EL (cell line): Measurements from ENCODE around the gene IPCEF1.

Experiments
- DNase-seq: peaks from one replicate; pipeline ENCODE4 v3.0.0-alpha.2; 2016

The IPCEF1 gene

DNA sequence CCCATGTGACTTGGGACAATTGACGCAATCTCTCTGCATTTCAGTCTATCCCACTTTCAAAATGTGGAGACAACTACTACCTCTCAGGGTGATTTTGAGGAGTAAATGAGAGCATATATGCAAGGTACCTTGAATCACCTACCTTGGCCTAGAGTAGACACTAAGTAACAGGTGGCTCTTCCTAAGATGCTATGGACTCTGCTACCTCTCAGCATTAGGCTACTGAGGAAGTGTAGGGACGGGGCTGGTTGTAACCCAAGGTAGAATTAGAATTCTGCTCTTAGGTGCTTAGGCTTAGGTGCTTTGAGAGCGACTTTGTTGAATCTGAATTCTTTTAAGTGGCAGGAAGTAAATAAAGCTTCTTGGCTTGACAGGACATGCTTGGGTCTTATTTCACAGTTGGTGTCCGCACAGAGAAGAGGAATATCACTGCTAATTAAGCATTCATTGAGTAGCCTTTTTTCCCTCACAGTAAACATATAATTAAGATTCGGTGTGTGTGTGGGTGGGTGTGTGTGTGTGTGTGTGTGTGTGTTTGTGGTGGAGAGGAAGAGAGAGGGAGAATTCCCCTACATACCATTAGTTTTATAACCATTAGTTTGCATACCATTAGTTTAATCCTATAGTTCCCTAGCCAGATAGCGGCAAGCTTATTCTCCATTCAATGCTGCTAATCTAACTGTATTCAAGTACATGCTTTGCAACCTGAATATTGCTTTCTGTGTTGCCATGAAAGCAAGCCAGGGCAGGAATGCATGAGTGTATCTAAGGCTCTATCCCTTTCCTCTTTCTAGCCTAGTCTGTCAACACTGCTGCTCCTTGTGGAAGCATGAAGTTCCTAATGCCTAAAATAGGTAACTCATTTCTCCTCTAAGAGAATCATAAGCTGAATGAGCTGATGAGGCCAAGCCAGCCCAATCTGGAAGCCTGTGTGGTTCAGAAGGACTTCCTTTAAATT is 112.5 kb downstream of the IPCEF1 start:
- no peak for DNase-seq

GRCh38 chr6:154242617-154243357 is 113.8 kb downstream of the IPCEF1 start:
- DNase-seq, result no peak

GRCh38 chr6:154241581-154241980 is 115.0 kb downstream of the IPCEF1 start:
- DNase-seq, result peak; percentile 14

GRCh38 chr6:154241061-154241460 is 115.5 kb downstream of the IPCEF1 start:
- DNase-seq, result peak; percentile 11

- no peak for DNase-seq
These were observed 117.2 kb downstream of the IPCEF1 start for GRCh38 chr6:154239392-154239791.

- no peak for DNase-seq
These were observed 117.8 kb downstream of the IPCEF1 start for GRCh38 chr6:154238831-154239230.

- no peak for DNase-seq
These were observed 119.8 kb downstream of the IPCEF1 start for GRCh38 chr6:154236646-154237301.

DNA sequence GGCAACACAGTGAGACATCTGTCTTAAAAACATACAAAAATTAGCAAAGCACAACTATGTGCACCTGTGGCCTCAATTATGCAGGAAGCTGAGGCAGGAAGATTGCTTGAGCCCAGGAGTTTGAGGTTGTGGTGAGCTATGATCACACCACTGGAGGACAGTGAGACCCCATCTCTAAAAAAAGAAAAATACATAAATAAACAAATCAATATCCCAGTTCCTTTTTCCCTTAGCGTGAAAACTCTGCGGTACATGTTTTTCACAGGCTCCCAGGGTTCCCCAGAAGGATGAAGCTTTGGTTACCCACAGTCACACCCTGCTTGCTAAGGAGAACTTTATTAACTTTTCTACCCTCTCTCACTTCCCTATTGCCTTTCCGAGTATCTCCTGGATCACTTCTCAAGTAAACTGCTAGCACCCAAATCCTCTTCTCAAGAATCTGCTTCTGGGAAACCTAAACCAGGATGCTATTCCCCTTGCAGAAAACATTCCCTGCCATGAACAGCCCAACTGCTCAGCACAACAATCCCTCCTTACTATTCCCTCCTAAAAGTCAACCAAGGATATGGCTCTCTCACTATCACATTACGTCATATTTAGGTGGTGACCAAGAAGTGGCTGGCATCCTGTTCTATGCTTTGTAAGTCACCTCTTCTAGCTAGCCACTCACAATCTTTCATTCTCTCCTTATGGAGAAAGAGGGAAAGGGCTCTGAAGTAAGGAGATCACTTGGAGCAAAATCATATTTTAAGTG is 122.4 kb downstream of the IPCEF1 start:
- DNase-seq, result no peak

GRCh38 chr6:154233383-154233782 is 123.2 kb downstream of the IPCEF1 start:
- DNase-seq, result no peak

DNA sequence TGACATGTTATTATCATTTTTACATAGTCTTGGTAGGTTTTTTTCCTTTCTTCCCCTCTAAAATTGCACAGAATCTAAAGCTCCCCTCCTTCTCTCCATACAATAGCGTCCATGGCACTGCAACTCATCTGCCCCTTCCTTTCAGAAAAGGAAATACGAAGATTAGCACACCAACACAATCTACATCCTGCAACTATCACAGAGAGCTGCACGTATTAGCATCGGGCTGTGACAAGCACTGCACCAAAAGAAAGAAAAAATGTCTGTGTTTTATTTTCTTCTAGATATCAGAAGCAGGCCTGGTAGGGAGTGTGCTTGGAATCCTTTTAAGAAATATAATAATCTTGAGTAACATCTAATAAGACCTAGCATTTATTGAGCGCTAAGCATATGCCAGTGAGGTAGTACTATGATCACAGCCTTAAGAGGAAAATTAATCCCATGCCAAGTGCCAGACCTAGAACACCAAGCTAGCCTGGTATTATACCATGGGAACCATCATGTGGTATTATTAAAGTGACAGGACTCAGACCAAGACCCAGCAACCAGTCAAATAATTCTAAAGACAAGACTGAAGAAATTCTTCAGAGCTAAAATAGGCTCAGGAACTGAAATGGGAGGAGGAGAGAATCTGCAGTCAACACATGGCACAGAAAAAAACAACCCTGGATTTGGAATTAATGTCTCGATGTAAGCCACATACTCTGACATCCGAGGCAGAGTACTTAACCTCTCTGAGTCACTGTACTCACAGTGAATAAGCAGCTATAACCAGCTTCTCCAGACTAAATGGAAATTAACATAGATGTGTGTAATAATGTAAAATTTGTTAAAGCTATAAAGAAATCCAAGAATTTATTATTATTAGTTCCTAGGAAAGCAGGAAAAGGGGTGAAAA is 124.3 kb downstream of the IPCEF1 start:
- DNase-seq, result peak; percentile 23

GRCh38 chr6:154230910-154231595 is 125.5 kb downstream of the IPCEF1 start:
- DNase-seq, result no peak

- no peak for DNase-seq
These were observed 126.2 kb downstream of the IPCEF1 start for GRCh38 chr6:154230393-154230792.

- no peak for DNase-seq
These were observed 126.8 kb downstream of the IPCEF1 start for GRCh38 chr6:154229786-154230185.

DNA sequence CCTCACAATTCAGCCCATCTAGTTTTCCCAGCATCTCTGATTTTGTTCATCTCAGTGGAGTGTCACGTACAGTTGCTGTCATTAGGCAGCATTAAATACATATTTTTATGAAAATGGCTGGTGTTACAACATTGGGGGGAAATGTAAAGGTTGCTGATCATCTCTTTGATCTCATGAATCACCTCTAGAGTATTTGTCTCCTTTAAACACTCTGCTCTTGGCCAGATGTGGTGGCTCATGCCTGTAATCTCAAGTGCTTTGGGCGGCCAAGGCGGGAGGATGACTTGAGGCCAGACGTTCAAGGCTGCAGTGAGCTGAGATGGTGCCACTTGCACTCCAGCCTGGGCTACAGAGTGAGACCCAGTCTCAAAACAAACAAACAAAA is 128.1 kb downstream of the IPCEF1 start:
- no peak for DNase-seq

GRCh38 chr6:154227862-154228520 is 128.6 kb downstream of the IPCEF1 start:
- DNase-seq, result no peak

DNA sequence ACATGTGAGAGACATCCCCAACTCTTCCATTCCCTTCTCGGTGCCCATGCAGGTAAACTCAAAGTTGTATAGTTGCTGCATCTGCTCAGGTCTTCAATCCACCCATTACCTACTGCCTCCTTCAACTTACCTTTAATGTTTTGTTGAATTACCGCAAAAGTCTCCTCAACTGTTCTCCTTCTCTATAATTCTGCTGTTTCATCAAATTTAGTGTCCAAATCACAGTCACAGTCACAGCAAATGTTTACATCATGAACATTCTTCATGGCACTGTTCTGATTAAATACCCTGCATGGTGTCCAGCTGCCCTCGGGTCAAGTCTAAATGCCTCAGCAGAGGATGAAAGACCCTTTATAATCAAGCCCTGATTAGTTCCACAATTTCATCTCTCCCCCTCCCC is 130.1 kb downstream of the IPCEF1 start:
- DNase-seq, result no peak

DNA sequence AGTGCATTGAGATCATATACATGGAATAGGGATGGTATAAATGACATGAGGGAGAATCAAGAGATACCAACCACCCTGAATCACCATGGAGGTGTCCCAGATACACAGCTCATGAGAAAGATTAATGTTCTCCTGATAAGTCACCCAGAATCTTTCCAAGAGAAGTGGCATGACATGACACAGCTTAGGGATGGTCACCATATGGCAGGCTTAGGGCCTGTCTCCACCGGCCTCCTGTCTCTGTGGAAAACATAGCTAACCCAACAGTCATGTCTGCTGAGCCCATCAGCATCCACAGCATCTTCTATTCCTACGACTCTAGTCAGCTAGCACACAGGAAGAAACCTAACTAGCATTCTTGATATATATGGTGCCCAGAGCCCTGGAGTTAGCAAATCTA is 133.3 kb downstream of the IPCEF1 start:
- DNase-seq, result no peak

DNA sequence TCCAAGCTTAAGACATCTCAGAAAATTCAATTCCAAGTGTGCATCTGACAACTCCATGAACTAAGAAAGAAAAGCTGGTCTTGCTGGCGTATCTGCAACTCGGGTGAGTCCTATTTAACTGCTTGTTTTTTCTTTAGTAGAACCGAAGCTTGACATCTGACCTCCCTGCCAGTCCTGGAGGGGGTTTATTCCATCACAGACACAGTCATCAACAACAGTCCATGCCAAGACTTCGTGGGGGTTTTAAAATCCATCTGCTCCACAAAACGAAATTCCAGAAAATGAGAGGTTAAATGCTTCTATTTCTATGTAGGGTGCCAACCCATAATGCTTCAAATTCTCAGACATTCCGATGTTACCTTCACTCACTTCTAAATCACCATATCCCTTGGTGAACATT is 133.9 kb downstream of the IPCEF1 start:
- DNase-seq, result no peak

GRCh38 chr6:154219250-154219649 is 137.4 kb downstream of the IPCEF1 start:
- DNase-seq, result no peak

DNA sequence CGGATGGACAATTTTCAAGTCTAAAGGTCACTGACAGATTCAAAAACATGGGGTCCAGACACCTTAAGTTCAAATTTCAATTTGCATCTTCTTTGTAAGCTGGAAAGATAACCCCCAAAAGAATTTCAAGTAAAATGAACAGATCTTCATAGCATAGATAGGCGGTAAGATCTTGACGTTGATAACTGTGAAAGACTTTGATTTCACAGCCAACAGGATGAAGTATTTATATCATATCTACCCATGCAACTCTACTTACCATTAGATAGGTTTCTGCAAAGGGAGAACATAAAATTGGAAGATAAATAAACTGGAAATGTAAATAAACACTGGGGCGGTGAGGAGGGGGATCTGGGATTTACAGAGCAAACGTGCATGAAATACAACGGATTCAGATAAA is 137.8 kb downstream of the IPCEF1 start:
- DNase-seq, result no peak

- DNase-seq, result no peak
These were observed 138.3 kb downstream of the IPCEF1 start for GRCh38 chr6:154218301-154218700.
